B cell (primary cell): Measurements from ENCODE around the gene RIPOR3.

Source experiments
- EZH2 ChIP-seq: IDR thresholded peaks from 2 replicates; pipeline ENCODE4 v1.6.1; 2012; ENCODE audit warnings: borderline replicate concordance, low read depth, mild to moderate bottlenecking, moderate library complexity, low read length; ENCODE audit not compliant: insufficient read depth, poor library complexity, severe bottlenecking
- TF ChIP-seq, protein P1 (sequence below): fragments of 200-600 bp; IDR thresholded peaks from one replicate; pipeline ENCODE4 v1.8.0; 2022; ENCODE audit warnings: antibody characterized with exemption, mild to moderate bottlenecking

DNA sequence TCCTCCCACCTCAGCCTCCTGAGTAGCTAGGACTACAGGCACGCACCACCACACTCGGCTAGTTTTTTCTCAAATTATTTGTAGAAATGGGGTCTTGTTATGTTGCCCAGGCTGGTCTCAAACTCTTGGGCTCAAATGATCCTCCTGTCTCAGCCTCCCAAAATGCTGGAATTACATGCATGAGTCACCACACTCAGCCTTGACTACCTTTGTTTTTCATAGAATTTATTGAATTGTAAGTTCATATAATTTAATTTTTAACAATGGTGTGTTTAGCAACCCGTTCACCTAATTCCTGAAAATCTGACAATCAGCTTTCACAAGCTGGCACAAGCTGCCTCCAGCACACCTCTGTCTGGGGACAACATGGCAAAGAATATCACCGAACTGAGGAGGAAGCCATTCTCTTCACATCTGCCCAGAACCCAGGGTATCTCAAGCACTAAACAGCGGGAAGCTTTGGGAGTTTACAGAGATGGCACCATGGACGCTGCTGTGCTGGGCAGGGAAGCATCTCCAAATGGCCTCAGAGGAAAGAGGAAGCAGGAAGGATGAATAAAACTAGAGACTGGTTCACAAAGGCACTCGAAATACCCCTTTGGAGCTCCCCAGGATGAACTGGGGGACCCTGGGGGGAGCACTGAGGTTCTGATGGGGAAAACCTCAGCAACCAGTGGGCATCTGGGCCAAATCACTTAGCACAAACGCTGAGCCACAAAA lies 2.9 kb downstream of the RIPOR3 start:
- TF ChIP-seq, protein P1, sequence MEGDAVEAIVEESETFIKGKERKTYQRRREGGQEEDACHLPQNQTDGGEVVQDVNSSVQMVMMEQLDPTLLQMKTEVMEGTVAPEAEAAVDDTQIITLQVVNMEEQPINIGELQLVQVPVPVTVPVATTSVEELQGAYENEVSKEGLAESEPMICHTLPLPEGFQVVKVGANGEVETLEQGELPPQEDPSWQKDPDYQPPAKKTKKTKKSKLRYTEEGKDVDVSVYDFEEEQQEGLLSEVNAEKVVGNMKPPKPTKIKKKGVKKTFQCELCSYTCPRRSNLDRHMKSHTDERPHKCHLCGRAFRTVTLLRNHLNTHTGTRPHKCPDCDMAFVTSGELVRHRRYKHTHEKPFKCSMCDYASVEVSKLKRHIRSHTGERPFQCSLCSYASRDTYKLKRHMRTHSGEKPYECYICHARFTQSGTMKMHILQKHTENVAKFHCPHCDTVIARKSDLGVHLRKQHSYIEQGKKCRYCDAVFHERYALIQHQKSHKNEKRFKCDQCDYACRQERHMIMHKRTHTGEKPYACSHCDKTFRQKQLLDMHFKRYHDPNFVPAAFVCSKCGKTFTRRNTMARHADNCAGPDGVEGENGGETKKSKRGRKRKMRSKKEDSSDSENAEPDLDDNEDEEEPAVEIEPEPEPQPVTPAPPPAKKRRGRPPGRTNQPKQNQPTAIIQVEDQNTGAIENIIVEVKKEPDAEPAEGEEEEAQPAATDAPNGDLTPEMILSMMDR, result no peak
- no peak for TF ChIP-seq EZH2
